Pancreas (tissue), 10 donors: Measurements from ENCODE around the gene CEACAM7. TPM values are rescaled to one million over a fixed set of nuclear protein-coding genes. Genes with fewer than 3 reads are reported as not detected.
A peak's percentile ranks its signal among the peaks of the same experiment; 100 is the strongest.

Experiments used
- ATAC-seq, 4 donors: fragments of 200-7000 bp; cut with Tn5 transposase; one replicate each; pipeline versions ENCODE4 v1.8.0 to v1.9.1; 2020; ENCODE audit warnings: mild to moderate bottlenecking in 4 of 4, moderate library complexity in 4 of 4
- DNase-seq, 6 donors: peaks; one replicate each; pipeline ENCODE4 v3.0.0-alpha.2; 2020
- FAIRE-seq: peaks from 2 replicates; lab custom pipeline; 2012; peaks lifted over from hg19 to GRCh38; lab: Jason Lieb, UNC
- H3K27ac ChIP-seq, 4 donors: fragments of 200-600 bp; sonication (generic); 1 replicate in 3 of 4; 2 replicates in 1 of 4; pipeline versions ENCODE4 v1.5.0 to v1.8.0; 2020
- H3K27me3 ChIP-seq, 4 donors: fragments of 200-600 bp; one replicate each; pipeline ENCODE4 v1.8.0; 2021
- H3K36me3 ChIP-seq, 3 donors: fragments of 200-600 bp; sonication (generic) in 1 of 3; one replicate each; pipeline versions ENCODE4 v1.5.0 to v1.8.0; 2020 to 2021
- H3K4me1 ChIP-seq, 3 donors: fragments of 200-600 bp; one replicate each; pipeline ENCODE4 v1.8.0; 2021
- H3K4me3 ChIP-seq, 4 donors: fragments of 200-600 bp; sonication (generic) in 2 of 4; one replicate each; pipeline versions ENCODE4 v1.5.0 to v1.8.0; 2020 to 2021
- H3K9me3 ChIP-seq, 4 donors: fragments of 200-600 bp; one replicate each; pipeline ENCODE4 v1.8.0; 2021
- CTCF ChIP-seq, 4 donors: fragments of 200-600 bp; sonication (generic) in 3 of 4; IDR thresholded peaks; one replicate each; pipeline versions ENCODE4 v1.5.0 to v1.8.0; 2021; ENCODE audit warnings: antibody characterized with exemption in 4 of 4
- WGBS, 2 donors: extraction: QIAGEN DNeasy Blood & Tissue Kit; methylation state at CpG; one replicate each; pipeline ENCODE4 v1.1.7; 2013; 5-methylcytosine and 5-hydroxymethylcytosine counted together
- intact Hi-C, 3 donors: fragments of 100-400 bp; cut with DNase I; formaldehyde crosslinking; loops; one replicate each; pipeline versions ENCODE4 v1.11.1 to v1.14.2; 2022
- polyA plus RNA-seq, 2 donors: library from polyadenylated mRNA; stranded (reverse); fragments of 200-250 nt; gene quantifications; one replicate each; pipeline ENCODE4 v1.2.3, GENCODE V29; 2013
- total RNA-seq, 6 donors: library from RNA; stranded (reverse); fragmentation: NEBNext Ultra II Directional in 4 of 6; extraction: Animal tissue kit (Norgen Biotek cat#: 25700) in 4 of 6; gene quantifications; one replicate each; pipeline versions ENCODE4 v1.2.1 to v1.2.4, GENCODE V29; 2021 to 2023
- donor health status: healthy with polysubstance abuse.
- donor health status: DM: no; HTN: no; CAD: no; lungs with moderate emphysema.
- donor health status: DM: no; HTN: no; CAD: no.
- donor health status: control.
- donor health status: control.
- donor health status: Bipolar disorder and iron deficiency.
- donor health status: DM: yes; HTN: yes; CAD: no.
- donor health status: DM: no; HTN: no; CAD: no.
- donor health status: DM: no; HTN: no; CAD: no.
- donor health status: DM: yes; HTN: yes; CAD: no.

Gene CEACAM7
- total RNA-seq, result 1 to 10 TPM; 1.5 to 6.4 (median 2.6) TPM
- polyA plus RNA-seq, result 1 to 10 TPM; 1.2 to 3.8 TPM

DNA sequence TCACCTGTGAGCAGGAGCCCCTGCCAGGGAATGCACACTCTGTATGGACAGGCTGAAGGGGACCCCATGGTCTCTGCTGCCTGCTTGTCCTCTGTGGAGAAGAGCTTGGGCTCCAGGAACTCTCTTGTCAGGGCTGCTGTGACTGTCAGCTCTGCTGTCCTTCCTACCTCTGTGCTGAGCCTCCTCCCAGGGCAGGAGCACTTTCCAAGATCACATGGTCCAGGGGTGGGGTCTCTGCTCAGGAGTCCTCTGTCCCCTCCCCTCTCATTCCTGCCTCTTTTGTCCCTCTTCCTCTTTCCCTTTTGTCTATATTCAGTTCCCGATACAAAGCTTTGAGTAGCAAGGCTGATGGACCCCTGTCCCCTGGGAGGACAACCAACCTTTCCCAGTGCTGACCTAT lies at the start of gene CEACAM7:
TSS of gene CEACAM7 (minus strand) at position 173 of the 400 bp plus-strand sequence. CDS start at position 68, 105 bp downstream.
- H3K4me1 ChIP-seq, result no peaks in the 10 kb centered on the region
- no peaks in the 10 kb centered on the region for H3K36me3 ChIP-seq
- intact Hi-C loops, result no loop called here
- no peak for DNase-seq
- H3K27me3 ChIP-seq, result no peaks in the 10 kb centered on the region
- H3K4me3 ChIP-seq, result no peak within 1 kb of the TSS
- ATAC-seq, result peak in 2 of 4 donors; percentile 19 to 22
- TF ChIP-seq CTCF (IDR thresholded peaks at IDR 0.05), result no peak
- H3K27ac ChIP-seq, result peak within 1 kb of the TSS in 2 of 4 donors; percentile 22 to 48
- H3K9me3 ChIP-seq, result no peaks in the 10 kb centered on the region
- WGBS, 2 donors, result 64 to 85% methylated on average over 1 of the region's 1 CpG
- FAIRE-seq, result no peak

GRCh38 chr19:41735071-41735600 lies 47.1 kb upstream of the CEACAM7 start:
- no peaks in the 10 kb centered on the region for H3K9me3 ChIP-seq
- H3K4me1 ChIP-seq, result no peaks in the 10 kb centered on the region
- no peak overlapping the region for H3K4me3 ChIP-seq
- WGBS, 2 donors, result 74 to 77% methylated on average over 5 of the region's 5 CpGs
- ATAC-seq, result no peak
- no peaks in the 10 kb centered on the region for H3K27me3 ChIP-seq
- intact Hi-C loops, result no loop called here
- H3K36me3 ChIP-seq, result no peaks in the 10 kb centered on the region
- H3K27ac ChIP-seq, result no peak overlapping the region
- TF ChIP-seq CTCF (IDR thresholded peaks at IDR 0.05), result no peak
- FAIRE-seq, result no peak
- no peak for DNase-seq

DNA sequence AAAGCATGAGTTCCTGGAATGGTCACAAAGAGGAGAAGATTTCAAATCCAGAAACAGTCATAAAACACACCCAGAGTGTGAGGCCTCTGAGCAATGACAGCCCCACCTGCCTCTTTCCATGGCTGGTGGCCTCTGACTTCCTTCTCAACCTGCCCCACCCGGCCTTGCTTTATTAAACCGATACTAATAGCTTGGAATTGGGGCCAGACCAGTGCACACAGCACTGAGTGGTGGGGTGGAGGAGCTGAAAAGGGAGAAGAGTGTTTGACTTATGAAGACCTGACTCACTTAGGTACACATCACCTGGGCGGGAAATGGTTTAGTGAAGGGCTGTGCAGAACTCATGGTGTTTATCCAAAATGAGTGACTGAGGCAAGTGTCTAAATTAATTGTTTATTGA lies 46.5 kb upstream of the CEACAM7 start:
- Histone ChIP-seq H3K9me3 (no peaks in the 10 kb centered on the region), H3K4me3 (no peak overlapping the region), H3K36me3 (no peaks in the 10 kb centered on the region), H3K27ac (no peak overlapping the region), H3K4me1 (no peaks in the 10 kb centered on the region), H3K27me3 (no peaks in the 10 kb centered on the region)
- no peak for TF ChIP-seq CTCF (IDR thresholded peaks at IDR 0.05)
- WGBS, 2 donors, result 61 to 67% methylated on average over 3 of the region's 3 CpGs
- DNase-seq (no peak), FAIRE-seq (no peak), ATAC-seq (peak in 1 of 4 donors; percentile 63)
- intact Hi-C loops, result no loop called here

GRCh38 chr19:41734156-41734555 lies 46.1 kb upstream of the CEACAM7 start:
- TF ChIP-seq CTCF (IDR thresholded peaks at IDR 0.05), result no peak
- no peak overlapping the region for H3K4me3 ChIP-seq
- H3K27me3 ChIP-seq, result no peaks in the 10 kb centered on the region
- no peak for ATAC-seq
- WGBS, 2 donors, result 53 to 70% methylated on average over 4 of the region's 4 CpGs
- DNase-seq, result no peak
- no peaks in the 10 kb centered on the region for H3K36me3 ChIP-seq
- no peak overlapping the region for H3K27ac ChIP-seq
- intact Hi-C loops, result no loop called here
- peak; percentile 43 for FAIRE-seq
- H3K4me1 ChIP-seq, result no peaks in the 10 kb centered on the region
- H3K9me3 ChIP-seq, result no peaks in the 10 kb centered on the region

- intact Hi-C loops, result no loop called here
- no peak for FAIRE-seq
- H3K27ac ChIP-seq, result no peak overlapping the region
Measured at GRCh38 chr19:41726493-41726892, 38.4 kb upstream of the CEACAM7 start.

More at GRCh38 chr19:41726493-41726892, 38.4 kb upstream of the CEACAM7 start:
- Histone ChIP-seq H3K4me3 (no peak overlapping the region), H3K9me3 (no peaks in the 10 kb centered on the region), H3K4me1 (no peaks in the 10 kb centered on the region), H3K36me3 (no peaks in the 10 kb centered on the region), H3K27me3 (peaks cover 0 to 4% (median 2%) of the 10 kb centered on the region in 4 donors)
- TF ChIP-seq CTCF (IDR thresholded peaks at IDR 0.05), result no peak
- WGBS, 2 donors, result 24 to 30% methylated on average over 5 of the region's 5 CpGs
- no peak for ATAC-seq
- no peak for DNase-seq
